Right ventricle myocardium superior (tissue), 1 donor: ENCODE data around the gene METRN. TPM values are rescaled to one million over a fixed set of nuclear protein-coding genes. Genes with fewer than 3 reads are reported as not detected.

Experiments
- ATAC-seq: fragments of 200-7000 bp; cut with Tn5 transposase; one replicate; pipeline ENCODE4 v1.9.1; 2020; ENCODE audit warnings: mild to moderate bottlenecking; ENCODE audit not compliant: poor library complexity
- DNase-seq: peaks from one replicate; pipeline ENCODE4 v3.0.0-alpha.2; 2020
- intact Hi-C: fragments of 100-400 bp; cut with DNase I; formaldehyde crosslinking; loops from one replicate; pipeline ENCODE4 v1.11.2; 2022
- total RNA-seq: library from RNA; stranded (reverse); fragmentation: NEBNext Ultra II Directional; extraction: Animal tissue kit (Norgen Biotek cat#: 25700); gene quantifications from one replicate; pipeline ENCODE4 v1.2.1, GENCODE V29; 2021
- donor health status: DM: no; HTN: yes; CAD: no; lungs with severe emphysema.

The METRN gene
- total RNA-seq, 1 donor from 2014 or later = 59.6 TPM

- DNase-seq (no peak), ATAC-seq (no peak)
- intact Hi-C loops = no loop called here
These were observed 38.4 kb upstream of the METRN start for GRCh38 chr16:676565-676902.

- ATAC-seq (no peak), DNase-seq (no peak)
- intact Hi-C loops = no loop called here
These were observed 38.0 kb upstream of the METRN start for GRCh38 chr16:676913-677312.

GRCh38 chr16:677316-678190 lies 37.4 kb upstream of the METRN start:
- DNase-seq = no peak
- intact Hi-C loops = no loop called here
- no peak for ATAC-seq

- DNase-seq (no peak), ATAC-seq (no peak)
- intact Hi-C loops = no loop called here
These were observed 36.6 kb upstream of the METRN start for GRCh38 chr16:678209-678857.

- intact Hi-C loops = no loop called here
- ATAC-seq = peak; percentile 45
These were observed 35.8 kb upstream of the METRN start for GRCh38 chr16:678858-679813.

GRCh38 chr16:679814-680624 lies 34.9 kb upstream of the METRN start, which contains the start of gene STUB1:
Gene STUB1, plus strand, starts transcription at chr16:680410. Its CDS starts 116 bp downstream, at chr16:680526.
- DNase-seq = peak; percentile 91
- intact Hi-C loops = no loop called here
- peak; percentile 77 for ATAC-seq

More at GRCh38 chr16:678858-679813, 35.8 kb upstream of the METRN start:
- DNase-seq = peak; percentile 85

- DNase-seq (no peak), ATAC-seq (no peak)
- intact Hi-C loops = no loop called here
These were observed 34.3 kb upstream of the METRN start for GRCh38 chr16:680625-680945.

GRCh38 chr16:680967-681745 lies 33.8 kb upstream of the METRN start:
- DNase-seq (peak; percentile 72), ATAC-seq (no peak)
- intact Hi-C loops = no loop called here

GRCh38 chr16:681746-682427 lies 33.0 kb upstream of the METRN start:
- intact Hi-C loops = no loop called here
- ATAC-seq (no peak), DNase-seq (no peak)

- no peak for ATAC-seq
- no peak for DNase-seq
These were observed 32.2 kb upstream of the METRN start for GRCh38 chr16:682493-683395.

GRCh38 chr16:683396-684070 lies 31.4 kb upstream of the METRN start:
- ATAC-seq (no peak), DNase-seq (no peak)
- intact Hi-C loops = no loop called here

More at GRCh38 chr16:682493-683395, 32.2 kb upstream of the METRN start:
- intact Hi-C loops = no loop called here

GRCh38 chr16:684071-684794 lies 30.7 kb upstream of the METRN start, which contains the start of gene JMJD8:
Gene JMJD8, minus strand, starts transcription at chr16:684334. Its CDS starts 15 bp downstream, at chr16:684319.
- ATAC-seq (peak; percentile 76), DNase-seq (peak; percentile 99)
- intact Hi-C loops = no loop called here

GRCh38 chr16:684961-685696 lies 29.8 kb upstream of the METRN start:
- intact Hi-C loops = no loop called here
- ATAC-seq = no peak

GRCh38 chr16:685967-686366 lies 29.0 kb upstream of the METRN start:
- no peak for ATAC-seq
- intact Hi-C loops = no loop called here
- no peak for DNase-seq

More at GRCh38 chr16:684961-685696, 29.8 kb upstream of the METRN start:
- DNase-seq = no peak
